Fibroblast of gingiva (primary cell): Measurements from ENCODE around the gene SIMC1.
"Not testable (repeated sequence)": the region's sequence is repeated elsewhere in the genome, so short reads cannot be mapped to it uniquely, and the experiment has no call there.

Experiments used
- DNase-seq: peaks from one replicate; pipeline ENCODE4 v3.0.0-alpha.2; 2011; ENCODE audit warnings: low read depth

Gene SIMC1

DNA sequence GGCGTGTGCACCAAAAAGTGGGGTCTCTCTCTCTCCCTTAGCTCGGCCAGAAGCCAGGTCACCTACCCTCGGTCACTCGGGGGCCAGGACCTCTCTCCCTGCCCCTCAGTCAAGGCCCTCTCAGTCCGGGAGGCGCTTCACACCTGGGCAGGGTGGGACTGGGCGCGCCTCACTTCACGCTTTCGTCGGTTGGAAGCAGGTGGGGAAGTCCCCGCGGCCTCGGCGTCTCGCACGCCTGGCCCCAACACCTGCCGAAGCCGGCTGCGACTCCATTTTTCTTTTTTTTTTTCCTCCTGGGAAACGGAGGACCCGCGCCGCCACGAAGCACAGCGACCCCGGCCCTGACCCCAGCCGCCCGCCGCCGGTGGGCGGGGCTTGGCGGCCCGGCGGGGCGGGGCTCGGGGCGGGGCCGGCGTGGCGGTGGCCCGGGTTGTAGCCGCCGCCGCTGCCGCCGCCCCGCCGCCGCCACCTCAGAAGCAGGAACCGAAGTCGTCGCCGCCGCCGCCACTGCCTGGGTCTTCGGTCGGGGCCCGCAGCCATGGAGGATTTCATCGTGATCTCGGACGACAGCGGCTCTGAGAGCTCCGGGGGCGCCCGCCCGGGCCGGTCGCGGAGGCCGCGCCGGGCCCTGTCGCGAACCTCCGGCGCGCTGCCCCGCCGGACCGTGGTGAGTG lies at the start of gene SIMC1:
SIMC1 (plus strand) TSS at position 454 of the 674 bp plus-strand sequence; CDS start at position 539, 85 bp downstream.
- DNase-seq = not testable (repeated sequence)

DNA sequence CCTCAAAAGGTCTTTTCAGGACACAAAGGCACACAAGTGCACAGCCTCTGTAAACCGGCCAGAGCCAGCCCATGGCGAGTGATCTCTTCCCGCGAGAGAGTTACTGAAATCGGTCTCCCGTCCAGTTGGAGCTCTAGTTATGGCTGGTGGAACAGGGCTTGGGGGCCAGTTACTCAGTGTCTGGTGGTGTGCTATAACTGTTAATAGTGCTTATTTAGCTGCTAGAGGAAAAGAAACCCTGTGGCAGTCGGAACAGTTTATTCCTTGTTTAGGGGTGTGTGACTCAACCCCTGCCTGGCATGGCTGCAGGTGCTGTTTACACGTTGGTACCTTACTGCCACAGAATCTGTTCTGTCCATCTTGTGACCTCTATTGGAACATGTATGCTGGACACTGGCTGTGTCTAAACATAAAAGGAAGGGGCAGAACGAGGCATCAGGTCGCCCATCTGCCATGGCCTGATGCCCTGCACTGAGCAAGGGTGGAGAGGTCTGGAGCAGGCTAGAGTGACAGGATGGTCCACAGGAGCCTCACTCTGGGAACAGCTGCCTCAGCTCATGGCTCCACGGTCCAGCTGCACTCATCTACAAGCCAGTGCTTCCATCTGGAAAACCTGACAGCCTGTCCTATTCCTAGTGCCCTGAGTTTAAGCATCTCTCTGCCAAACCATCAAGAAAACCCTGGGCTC lies 49.6 kb upstream of the SIMC1 start:
- no peak for DNase-seq

DNA sequence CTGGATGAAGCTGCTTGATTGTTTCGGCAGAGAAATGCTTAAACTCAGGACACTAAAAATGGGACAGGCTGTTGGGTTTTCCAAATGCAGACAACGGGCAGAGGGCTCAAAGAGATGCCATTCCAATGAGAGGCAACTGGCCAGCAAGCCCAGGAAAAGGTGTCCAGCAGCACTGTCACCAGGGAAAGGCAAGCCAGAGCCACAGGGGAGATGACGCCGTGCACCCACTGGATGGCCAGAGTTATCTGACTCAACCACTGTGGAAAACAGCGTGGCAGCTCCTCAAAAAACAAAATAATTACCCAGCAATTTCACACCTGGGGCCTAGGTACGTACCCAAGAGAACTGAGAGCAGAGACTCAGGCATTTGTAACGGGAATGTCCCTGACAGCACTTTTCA lies 48.4 kb upstream of the SIMC1 start:
- no peak for DNase-seq

DNA sequence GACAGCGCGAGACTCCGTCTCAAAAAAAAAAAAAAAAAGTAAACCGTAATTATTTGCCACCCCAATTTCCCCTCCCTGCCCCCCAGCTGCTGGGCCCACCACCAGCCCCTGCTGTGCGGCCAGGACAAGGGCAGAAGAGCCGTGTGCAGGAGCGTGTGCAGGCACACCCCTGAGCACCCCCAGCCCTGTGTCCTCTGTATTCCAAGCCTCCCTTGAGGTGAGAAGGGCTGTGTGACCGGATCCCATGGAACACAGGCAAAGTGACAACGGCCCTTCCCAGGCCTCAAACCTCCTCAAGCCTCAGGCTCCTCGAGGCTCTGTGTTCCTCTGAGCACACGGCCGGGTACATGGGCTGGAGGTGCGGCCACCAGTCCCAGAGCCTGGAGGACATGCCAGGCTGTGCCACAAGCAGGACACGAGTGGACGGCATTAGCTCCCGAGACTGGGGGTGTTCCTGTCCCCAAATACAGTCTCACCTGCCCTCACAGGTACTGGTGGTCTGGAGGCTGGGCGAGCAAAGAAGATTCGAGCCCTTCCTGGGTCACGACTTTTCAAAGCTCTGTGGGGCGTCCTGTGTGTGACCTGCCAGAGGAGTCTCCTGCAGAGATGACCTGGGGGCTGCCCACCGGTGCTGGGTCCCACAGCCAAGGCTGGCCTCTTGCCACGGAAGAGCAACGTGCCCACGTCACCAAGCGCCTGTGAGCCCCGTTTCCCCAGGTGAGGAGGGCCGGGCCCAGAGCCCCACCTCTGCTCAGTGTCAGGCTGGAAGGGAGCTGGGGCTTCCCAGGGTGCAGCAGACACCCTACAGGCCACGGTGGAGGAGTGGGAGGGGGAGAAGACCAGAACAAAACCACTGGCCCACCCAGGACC lies 47.1 kb upstream of the SIMC1 start:
- DNase-seq = no peak

DNA sequence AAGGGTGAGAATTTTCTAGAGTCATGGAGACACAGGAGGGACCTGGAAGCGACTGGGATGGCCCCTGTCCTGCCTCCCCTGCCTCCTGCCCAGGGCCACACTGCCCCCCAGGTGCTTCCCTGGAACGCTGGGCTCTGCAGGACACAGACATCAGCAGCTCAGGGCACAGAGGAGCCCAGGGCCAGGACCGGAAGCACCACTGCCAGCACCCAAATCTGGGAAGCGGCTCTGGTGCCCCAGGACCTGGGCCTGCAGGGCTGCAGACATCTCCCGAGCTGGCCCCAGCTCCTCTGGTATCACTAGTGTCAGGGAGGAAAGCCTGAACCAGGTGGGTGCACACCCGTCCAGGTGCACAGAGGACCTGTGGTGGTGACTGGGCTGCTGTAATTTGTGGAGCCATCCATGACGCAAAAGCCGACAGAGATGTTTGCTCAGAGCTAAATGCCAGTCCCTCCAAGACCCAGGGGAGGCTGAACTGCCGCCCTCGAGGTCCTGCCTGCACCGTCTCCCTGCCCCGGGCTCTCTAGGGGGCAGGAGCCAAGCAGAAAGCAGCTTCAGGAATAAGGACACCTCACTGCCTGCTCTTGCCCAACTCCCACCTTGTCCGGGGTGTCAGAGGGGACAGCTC lies 46.0 kb upstream of the SIMC1 start:
- no peak for DNase-seq

DNA sequence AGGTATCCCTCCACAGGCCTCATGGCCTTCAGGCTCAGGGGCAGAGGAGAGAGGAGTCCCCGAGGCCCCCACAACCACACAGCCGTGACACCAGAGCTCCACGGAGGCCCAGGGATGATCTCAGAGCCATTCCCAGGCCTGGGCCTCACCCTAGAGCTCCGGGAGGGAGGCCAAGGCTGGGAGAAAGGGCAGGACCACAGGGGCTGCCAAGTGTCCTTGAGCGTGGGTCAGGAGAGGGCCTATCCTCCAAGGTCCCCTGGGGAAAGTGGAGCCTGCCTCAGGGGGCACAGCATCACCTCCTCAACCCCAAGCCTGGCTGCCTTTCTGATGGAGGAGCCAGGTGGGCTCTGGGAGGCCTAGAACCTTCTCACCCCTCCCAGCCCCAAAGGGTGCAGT lies 45.5 kb upstream of the SIMC1 start:
- not testable (repeated sequence) for DNase-seq

DNA sequence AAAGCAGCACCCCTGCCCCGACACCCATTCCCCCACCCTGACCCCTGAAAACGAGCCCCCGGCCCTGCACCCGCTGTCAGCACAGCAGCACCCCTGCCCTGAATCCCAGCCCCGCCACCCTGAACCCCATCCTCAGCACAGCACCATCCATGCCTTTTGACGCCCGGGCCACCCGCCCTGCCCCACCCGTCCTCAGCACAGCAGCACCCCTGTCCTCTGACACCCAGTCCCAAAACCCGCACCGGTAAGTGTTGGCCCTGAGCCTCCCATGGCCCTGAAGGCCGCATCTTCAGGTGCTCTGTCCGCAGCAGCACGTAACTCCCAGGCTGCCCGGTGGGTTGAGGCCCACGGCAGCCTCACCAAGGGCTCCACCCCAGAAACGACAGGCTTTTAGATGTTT lies 44.6 kb upstream of the SIMC1 start:
- DNase-seq = not testable (repeated sequence)

DNA sequence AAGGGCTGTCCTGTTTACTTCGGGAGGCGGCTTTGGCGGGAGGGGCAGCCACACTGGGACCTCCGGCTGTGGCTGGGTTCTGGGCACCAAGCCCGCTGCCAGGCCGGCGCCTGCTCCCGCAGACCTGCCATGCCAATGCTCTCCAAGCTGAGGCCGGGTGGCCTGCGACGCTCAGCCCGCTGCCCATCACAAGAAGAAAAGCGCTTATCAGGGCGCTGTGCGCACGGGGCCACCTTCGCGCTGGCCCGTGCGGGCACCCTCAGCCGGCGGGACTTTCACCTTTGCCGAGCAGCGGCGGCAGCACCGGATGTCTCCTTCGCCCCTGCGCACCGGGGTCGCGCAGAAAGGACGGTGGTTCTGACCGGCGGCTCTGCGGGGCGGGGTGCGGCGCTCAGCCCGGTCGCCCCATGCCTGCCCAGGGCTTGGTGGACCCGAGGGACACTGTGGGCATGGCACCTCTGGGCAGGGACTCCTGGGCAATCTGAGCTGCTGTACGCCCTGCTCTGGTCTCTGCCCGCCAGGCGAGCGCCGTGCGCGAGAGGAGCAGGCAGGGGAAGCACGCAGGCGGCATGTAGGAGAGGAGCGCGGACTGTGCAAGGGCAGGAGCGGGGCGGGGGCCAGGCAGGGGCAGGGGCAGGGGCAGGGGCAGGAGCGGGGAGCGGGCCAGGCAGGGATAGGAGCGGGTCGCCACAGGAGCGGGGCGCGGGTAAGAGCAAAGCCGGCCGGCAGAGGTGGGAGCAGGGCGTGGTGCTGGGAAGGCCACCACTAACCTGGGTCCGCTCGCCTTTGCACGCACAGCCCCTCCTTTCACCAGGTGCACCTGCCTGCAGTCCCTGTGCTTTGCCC lies 43.8 kb upstream of the SIMC1 start:
- DNase-seq = not testable (repeated sequence)

DNA sequence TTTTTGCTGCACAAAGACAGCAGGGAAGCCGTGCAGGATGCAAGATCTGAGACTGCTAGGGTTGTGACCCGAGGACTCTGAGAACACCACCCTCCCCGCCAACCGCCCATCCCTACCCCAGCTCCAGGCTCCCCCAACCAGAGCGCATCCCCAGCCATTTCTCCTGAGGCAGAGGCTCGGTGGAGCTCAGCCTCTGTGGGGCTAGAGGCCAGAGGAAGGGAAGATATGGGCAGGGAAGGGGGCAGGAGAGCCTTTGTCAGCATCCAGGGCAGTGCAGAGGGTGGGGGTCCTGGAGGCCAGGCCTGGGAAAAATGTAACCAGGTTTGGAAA lies 43.2 kb upstream of the SIMC1 start:
- not testable (repeated sequence) for DNase-seq

DNA sequence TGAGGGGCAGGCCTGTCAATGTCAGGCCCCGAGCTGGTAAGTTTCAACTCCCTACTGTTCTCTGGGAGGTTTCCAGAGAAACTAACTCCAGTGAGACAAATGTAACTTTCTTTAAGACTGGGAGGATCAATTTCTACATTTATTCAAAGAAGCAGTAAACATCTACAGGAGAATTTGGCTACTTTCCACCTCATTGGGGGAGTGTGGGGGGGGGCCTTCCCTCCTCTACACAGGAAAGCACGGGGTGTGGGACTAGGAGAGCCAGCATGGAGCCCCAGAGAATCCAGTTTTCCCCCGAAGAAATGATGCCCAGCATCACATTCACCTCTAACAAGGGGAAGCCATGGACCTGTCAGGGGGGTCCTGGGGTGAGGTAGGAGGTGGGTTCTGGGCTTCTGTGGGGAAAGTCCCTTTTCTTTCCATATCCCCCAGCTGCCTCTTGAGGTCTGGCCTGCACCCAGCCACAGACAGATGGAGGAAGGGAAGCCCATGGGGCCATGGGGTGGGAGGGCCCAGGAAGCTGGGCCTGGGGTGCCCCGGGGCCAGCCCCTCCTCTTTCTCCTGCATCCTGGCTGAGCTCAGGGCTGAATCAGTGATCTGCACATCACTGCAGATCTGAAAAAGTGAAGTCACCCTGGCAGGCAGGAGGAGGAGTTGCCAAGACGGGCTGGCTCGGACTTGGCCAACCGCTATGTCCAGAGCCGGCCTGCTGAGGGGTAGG lies 42.6 kb upstream of the SIMC1 start:
- DNase-seq = not testable (repeated sequence)

DNA sequence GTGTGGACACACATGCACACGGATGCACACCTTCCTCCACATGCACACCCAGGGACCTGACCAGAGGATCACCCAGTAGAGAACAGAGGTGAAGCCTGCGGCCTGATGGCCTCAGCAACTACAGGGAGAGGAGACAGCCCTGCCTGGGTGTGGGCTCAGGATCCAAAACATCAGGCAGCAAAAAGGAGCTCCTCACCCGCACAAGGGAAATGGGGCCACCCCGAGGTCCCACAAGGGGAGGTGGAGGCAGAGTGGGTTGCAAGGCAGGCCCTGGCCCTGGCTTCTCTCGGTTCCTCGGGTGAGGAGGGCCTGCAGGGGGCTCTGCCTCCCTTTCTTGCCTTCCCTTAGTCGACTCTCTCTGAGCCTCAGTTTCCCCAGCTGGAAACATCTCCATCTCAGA lies 41.4 kb upstream of the SIMC1 start:
- DNase-seq = not testable (repeated sequence)

DNA sequence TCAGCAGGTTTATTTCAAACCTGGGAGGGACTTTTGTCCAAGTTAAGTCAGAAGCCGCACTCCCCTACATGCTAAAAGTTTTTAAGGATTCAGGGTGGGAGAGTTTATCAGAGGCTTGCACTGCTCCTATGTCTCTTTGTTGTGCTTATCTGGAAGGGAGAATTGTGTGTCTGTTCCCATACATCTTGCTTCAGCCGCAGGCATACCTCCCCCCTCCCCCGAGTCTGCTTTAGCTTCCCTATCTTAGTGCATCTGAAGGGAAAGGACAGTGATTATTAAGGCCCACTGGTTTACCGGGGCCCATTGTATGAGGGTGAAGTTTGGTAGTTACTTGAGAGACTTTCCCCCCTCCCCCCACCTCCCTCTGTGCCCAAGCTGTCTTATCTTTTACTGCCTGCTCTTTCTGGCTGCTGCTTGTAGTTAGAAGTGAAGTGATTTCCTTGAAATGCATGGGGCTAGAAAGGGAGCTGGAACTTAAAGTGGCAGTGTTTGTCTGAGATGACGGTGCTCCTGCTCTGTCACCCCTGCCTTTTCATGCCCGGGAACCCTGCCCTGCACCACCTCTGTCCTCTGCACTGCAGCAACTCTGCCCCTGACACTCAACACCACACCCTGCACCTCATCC lies 40.9 kb upstream of the SIMC1 start:
- not testable (repeated sequence) for DNase-seq

DNA sequence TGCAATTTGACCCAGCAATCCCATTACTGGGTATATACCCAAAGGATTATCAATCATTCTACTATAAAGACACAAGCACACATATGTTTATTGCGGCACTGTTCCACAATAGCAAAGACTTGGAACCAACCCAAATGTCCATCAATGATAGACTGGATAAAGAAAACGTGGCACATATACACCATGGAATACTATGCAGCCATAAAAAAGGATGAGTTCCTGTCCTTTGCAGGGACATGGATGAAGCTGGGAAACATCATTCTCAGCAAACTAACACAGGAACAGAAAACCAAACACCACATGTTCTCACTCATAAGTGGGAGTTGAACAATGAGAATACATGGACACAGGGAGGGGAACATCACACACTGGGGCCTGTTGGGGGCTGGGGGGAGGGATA lies 39.9 kb upstream of the SIMC1 start:
- DNase-seq = not testable (repeated sequence)

DNA sequence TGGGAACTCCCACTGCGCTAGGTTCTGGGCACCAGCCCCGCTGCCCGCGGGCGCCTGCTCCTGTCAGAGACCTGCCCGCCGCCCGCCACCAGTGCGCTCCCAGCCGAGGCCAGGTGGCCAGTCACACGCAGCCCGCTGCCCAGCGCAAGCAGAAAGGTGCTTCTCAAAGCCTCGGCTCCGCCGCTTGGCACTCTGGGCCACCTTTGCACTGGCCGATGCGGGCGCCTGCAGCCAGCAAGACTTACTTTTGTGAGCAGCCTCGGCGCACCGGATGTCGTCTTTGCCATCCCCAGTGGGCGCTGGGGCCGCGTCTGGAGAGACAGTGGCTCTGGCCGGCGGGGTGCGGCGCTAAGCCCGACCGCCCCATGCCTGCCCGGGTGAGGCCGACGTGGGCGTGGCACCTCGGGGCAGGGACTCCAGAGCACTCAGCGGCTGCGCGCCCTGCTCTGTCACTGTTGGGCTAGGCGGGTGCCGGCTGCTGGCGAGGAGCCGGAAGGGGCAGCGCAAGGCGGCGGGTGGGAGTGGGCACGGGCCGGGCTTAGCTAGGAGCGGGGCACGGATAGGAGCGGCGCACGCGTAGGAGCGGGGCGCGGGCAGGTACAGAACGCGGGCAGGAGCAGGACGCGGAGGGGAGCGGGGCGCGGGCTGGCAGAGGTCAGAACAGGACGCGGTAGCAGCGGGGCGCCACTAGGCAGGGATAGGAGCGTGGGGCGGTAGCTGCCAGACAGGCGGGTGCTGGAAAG lies 39.1 kb upstream of the SIMC1 start:
- not testable (repeated sequence) for DNase-seq

DNA sequence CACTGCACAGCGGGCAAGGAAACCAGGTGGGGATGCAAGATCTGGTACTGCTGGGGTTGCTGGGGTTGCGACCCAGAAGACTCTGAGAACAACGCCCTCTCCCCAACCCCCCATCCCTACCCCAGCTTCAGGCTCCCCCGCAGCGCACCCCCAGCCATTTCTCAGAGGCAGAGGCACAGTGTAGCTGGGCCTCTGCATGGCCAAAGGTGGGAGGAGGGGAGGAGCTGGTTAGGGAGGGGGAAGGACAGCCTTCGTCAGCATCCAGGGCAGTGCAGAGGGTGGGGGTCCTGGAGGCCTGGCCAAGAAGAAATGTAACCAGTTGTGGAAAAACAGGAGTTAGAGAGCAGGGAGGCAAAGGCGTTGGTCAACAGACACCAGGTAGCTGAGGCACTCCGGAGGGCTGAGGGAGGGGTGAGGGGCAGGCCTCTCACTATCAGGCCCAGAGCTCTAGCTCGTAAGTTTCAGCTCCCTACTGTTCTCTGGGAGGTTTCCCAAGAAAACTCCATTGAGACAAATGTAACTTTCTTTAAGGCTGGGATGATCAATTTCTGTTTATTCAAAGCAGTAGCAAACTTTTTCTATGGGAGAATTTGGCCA lies 38.3 kb upstream of the SIMC1 start:
- DNase-seq = not testable (repeated sequence)

DNA sequence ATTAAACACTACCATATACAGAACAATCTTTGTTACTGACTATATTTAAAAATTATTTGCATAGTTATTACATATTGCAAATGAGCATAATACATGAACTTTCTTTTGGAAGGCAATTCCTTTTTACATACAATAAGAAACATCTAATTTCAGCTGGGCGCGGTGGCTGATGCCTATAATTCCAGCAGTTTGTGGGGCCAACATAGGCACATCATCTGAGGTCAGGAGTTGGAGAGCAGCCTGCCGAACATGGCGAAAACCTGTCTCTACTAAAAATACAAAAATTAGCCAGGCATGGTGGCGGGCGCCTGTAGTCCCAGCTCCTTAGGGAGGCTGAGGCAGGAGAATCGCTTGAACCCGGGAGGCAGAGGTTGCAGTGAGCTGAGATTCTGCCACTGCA lies 36.4 kb upstream of the SIMC1 start:
- DNase-seq = no peak

DNA sequence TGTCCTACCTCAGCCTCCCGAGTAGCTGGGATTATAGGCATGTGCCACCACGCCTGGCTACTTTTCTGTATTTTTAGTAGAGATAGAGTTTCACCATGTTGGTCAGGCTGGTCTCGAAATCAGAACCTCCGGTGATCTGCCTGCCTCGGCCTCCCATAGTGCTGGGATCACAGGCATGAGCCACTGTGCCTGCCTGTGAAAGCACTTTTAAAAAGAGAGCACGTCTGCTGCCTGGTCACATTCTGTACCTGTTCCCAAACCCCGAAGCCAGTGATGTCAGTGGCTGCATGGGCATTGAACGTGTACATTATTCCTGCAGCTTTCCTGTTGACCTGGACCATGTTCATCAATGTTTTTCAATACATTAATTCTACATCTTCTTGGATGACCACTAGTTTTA lies 35.1 kb upstream of the SIMC1 start:
- DNase-seq = no peak

DNA sequence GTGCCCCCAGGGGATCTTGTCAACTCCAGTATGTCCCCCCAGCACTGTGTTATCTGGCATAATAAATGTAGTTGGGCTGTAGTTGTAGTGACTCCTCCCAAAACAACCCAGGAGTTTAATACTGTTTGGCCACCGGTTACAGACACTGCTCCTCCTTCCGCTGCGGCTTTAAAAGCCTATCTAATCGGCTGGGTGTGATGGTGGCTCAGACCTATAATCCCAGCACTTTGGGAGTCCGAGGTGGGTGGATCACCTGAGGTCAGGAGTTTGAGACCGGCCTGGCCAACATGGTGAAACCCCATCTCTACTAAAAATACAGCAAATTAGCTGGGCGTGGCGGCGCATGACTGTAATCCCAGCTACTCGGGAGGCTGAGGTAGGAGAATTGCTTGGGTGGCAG lies 34.7 kb upstream of the SIMC1 start:
- not testable (repeated sequence) for DNase-seq

DNA sequence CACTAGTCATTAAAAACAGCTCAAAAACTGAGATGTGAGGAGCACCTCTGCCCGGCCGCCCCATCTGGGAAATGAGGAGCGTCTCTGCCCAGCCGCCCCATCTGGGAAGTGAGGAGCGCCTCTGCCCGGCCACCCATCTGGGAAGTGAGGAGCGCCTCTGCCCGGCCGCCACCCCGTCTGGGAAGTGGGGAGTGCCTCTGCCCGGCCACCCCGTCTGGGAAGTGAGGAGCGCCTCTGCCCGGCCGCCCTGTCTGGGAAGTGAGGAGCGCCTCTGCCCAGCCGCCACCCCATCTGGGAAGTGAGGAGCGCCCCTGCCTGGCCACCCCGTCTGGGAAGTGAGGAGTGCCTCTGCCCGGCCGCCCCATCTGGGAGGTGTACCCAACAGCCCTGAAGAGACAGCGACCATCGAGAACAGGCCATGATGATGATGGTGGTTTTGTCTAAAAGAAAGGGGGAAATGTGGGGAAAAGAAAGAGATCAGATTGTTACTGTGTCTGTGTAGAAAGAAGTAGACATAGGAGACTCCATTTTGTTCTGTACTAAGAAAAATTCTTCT lies 23.7 kb upstream of the SIMC1 start:
- DNase-seq = not testable (repeated sequence)
